Measurements from ENCODE around the gene CLEC7A.

CLEC7A gene

DNA sequence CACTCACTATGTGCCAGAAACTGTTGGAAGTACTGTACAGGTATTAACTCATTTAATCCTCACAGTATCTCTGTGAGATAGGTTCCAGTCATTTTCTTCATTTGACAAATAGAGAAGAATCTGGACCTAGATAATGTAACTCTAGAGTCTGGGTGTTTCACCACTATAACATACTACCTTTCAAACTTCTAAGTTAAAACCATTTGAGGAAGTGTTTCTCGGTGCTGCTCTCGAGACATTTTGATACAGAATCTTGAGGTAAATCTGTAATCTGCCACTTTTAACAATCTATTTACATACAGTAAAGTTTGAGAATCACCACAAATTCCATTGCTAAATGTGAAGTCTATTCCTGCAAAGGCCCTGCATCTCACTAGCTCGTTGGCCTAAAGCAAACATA lies 33.1 kb upstream of the CLEC7A start:
- Histone ChIP-seq H3K4me1 (ENCODE audit: control insufficient read depth, insufficient read depth, low read length) (no peaks in the 10 kb centered on the region), H3K27ac (ENCODE audit: low read length) (no peak overlapping the region), H3K9me3 (ENCODE audit: control insufficient read depth in 2 of 2, low read length in 2 of 2) (no peaks in the 10 kb centered on the region)

DNA sequence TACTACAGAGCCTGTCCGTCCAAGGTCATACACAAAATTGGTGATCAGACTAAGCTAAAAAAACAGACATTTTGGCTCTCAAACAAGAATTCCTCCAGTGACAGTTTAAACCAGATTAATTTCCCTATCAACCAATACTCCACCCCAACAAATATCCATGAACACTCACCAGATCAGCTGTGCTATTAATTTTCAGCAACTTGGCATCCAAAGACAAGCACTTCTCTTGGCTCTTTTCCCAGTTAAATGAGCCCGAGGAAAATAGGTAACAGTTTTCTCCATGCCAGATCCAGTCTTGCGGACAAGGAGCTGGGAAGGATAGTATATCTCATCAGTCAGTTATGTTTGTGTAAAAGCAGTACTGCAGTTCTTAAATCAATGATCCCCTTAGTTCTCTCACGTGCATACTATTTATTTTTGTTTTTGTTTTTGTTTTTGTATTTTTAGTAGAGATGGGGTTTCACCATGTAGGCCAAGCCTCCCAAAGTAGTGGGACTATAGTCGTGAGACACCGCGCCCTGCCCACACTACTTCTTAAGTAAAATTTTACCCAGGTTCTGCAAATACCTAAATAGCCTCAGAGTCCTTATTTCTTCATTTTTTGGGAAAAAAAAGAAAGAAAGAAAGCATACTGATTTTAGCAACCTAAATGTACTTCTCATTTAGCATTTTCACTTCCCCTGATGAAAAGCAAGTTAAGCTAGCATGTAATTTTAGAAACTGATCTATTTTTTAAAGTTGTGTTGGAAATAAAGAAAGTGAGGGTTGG lies 30.8 kb upstream of the CLEC7A start:
- Histone ChIP-seq H3K9me3 (ENCODE audit: control insufficient read depth in 2 of 2, low read length in 2 of 2) (no peaks in the 10 kb centered on the region), H3K27ac (ENCODE audit: low read length) (no peak overlapping the region), H3K27me3 (ENCODE audit: control insufficient read depth in 1 of 2, insufficient read depth in 2 of 2, low read length in 2 of 2) (no peaks in the 10 kb centered on the region), H3K36me3 (ENCODE audit: control insufficient read depth in 2 of 2, insufficient read depth in 2 of 2, low read length in 2 of 2) (no peaks in the 10 kb centered on the region), H3K9ac (ENCODE audit: low read length in 2 of 2) (no peak overlapping the region), H3K4me1 (ENCODE audit: control insufficient read depth, insufficient read depth, low read length) (no peaks in the 10 kb centered on the region), H3K4me3 (ENCODE audit: low read length in 2 of 2) (no peak overlapping the region)

More for the DNA sequence above, 33.1 kb upstream of the CLEC7A start:
- H3K27me3 ChIP-seq (ENCODE audit: control insufficient read depth in 1 of 2, insufficient read depth in 2 of 2, low read length in 2 of 2): no peaks in the 10 kb centered on the region
- H3K36me3 ChIP-seq (ENCODE audit: control insufficient read depth in 2 of 2, insufficient read depth in 2 of 2, low read length in 2 of 2): no peaks in the 10 kb centered on the region
- H3K9ac ChIP-seq (ENCODE audit: low read length in 2 of 2): no peak overlapping the region
- no peak overlapping the region for H3K4me3 ChIP-seq (ENCODE audit: low read length in 2 of 2)

DNA sequence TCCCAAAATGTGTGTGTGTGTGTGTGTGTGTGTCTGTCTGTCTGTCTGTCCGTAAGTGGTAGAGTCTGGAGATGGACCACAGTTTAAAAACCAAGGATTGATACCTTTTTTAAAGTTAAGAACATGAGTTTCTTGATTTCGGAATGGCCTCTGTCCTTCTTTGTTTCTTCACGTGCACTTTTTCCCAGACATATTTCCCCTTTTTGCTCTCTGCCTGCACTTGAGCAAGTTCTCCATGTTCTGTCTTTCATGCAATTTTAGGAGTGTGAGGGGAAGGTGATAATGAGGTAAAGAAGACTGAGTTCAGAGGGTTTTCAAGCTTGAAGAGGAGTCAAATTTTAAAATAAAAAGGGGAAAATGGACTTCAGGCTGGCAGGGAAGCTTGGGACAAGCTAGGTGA lies 29.3 kb upstream of the CLEC7A start:
- no peaks in the 10 kb centered on the region for H3K36me3 ChIP-seq (ENCODE audit: control insufficient read depth in 2 of 2, insufficient read depth in 2 of 2, low read length in 2 of 2)
- H3K27me3 ChIP-seq (ENCODE audit: control insufficient read depth in 1 of 2, insufficient read depth in 2 of 2, low read length in 2 of 2): no peaks in the 10 kb centered on the region
- H3K9me3 ChIP-seq (ENCODE audit: control insufficient read depth in 2 of 2, low read length in 2 of 2): no peaks in the 10 kb centered on the region
- no peak overlapping the region for H3K4me3 ChIP-seq (ENCODE audit: low read length in 2 of 2)
- no peak overlapping the region for H3K9ac ChIP-seq (ENCODE audit: low read length in 2 of 2)
- no peaks in the 10 kb centered on the region for H3K4me1 ChIP-seq (ENCODE audit: control insufficient read depth, insufficient read depth, low read length)
- H3K27ac ChIP-seq (ENCODE audit: low read length): no peak overlapping the region

DNA sequence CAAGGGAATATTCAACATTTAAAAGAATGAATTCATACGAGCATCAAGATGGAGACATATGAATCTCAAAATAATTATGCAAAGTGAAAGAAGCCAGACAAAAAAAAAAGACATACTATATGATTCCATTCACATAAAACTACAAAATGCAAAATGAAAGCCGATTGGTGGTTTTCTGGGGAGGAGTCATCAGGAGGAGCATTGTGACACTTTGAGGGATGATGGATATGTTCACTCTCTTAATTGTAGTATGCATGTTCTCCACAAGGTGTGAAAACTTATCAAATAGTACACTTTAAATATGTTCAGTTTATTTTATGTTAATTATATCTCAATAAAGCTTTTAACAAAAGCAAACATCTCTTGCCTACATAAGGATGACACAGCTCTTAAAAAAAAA lies 28.4 kb upstream of the CLEC7A start:
- H3K9ac ChIP-seq (ENCODE audit: low read length in 2 of 2): no peak overlapping the region

DNA sequence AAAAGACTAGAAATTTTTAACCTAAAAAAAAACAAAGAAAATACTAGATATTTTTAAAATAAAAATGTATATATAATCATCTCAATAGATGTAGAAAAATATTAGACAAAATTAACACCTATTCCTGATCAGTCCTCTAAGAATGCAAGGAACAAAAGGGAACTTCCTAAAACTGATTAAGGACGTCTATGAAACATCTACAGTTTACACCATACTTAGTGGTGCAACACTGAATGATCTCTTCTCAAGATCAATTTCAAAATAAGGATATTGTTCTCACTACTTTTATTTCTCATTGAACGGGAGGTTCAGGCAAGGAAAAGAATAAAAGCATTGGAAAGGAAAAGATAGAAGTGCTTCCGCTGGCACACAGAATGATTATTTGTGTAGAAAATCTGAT lies 26.0 kb upstream of the CLEC7A start:
- H3K9ac ChIP-seq (ENCODE audit: low read length in 2 of 2): no peak overlapping the region
- peaks cover 7% of the 10 kb centered on the region for H3K4me1 ChIP-seq (ENCODE audit: control insufficient read depth, insufficient read depth, low read length)
- no peak overlapping the region for H3K27ac ChIP-seq (ENCODE audit: low read length)
- H3K27me3 ChIP-seq (ENCODE audit: control insufficient read depth in 1 of 2, insufficient read depth in 2 of 2, low read length in 2 of 2): no peaks in the 10 kb centered on the region
- H3K4me3 ChIP-seq (ENCODE audit: low read length in 2 of 2): no peak overlapping the region
- no peaks in the 10 kb centered on the region for H3K36me3 ChIP-seq (ENCODE audit: control insufficient read depth in 2 of 2, insufficient read depth in 2 of 2, low read length in 2 of 2)
- H3K9me3 ChIP-seq (ENCODE audit: control insufficient read depth in 2 of 2, low read length in 2 of 2): no peaks in the 10 kb centered on the region

More for the DNA sequence above, 28.4 kb upstream of the CLEC7A start:
- H3K27ac ChIP-seq (ENCODE audit: low read length): no peak overlapping the region
- H3K4me1 ChIP-seq (ENCODE audit: control insufficient read depth, insufficient read depth, low read length): peaks cover 7% of the 10 kb centered on the region
- H3K4me3 ChIP-seq (ENCODE audit: low read length in 2 of 2): no peak overlapping the region
- H3K36me3 ChIP-seq (ENCODE audit: control insufficient read depth in 2 of 2, insufficient read depth in 2 of 2, low read length in 2 of 2): no peaks in the 10 kb centered on the region
- H3K27me3 ChIP-seq (ENCODE audit: control insufficient read depth in 1 of 2, insufficient read depth in 2 of 2, low read length in 2 of 2): no peaks in the 10 kb centered on the region
- no peaks in the 10 kb centered on the region for H3K9me3 ChIP-seq (ENCODE audit: control insufficient read depth in 2 of 2, low read length in 2 of 2)

DNA sequence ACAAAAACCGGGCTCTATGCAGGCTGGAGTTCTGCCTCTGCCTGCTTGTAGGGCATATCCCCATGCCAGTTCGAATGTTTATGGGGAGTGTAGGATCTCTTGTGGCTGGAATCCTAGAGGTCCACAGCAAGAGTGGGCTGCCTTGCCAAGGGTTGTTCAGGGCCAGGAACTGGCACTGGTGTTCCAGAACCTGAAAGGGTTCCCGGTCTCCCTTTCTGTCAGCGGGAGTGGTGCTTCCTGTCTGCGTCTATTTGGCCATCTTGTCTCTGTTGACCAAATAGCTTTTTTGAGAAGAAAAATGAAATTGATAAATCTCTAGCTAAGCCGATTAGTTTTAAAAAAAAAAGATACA lies 24.1 kb upstream of the CLEC7A start:
- no peak overlapping the region for H3K27ac ChIP-seq (ENCODE audit: low read length)
- H3K9me3 ChIP-seq (ENCODE audit: control insufficient read depth in 2 of 2, low read length in 2 of 2): no peaks in the 10 kb centered on the region
- no peaks in the 10 kb centered on the region for H3K36me3 ChIP-seq (ENCODE audit: control insufficient read depth in 2 of 2, insufficient read depth in 2 of 2, low read length in 2 of 2)
- peaks cover 7% of the 10 kb centered on the region for H3K4me1 ChIP-seq (ENCODE audit: control insufficient read depth, insufficient read depth, low read length)
- peak overlapping the region; percentile 62 to 81 for H3K4me3 ChIP-seq (ENCODE audit: low read length in 2 of 2)
- no peaks in the 10 kb centered on the region for H3K27me3 ChIP-seq (ENCODE audit: control insufficient read depth in 1 of 2, insufficient read depth in 2 of 2, low read length in 2 of 2)
- H3K9ac ChIP-seq (ENCODE audit: low read length in 2 of 2): peak overlapping the region; percentile 59 to 74

DNA sequence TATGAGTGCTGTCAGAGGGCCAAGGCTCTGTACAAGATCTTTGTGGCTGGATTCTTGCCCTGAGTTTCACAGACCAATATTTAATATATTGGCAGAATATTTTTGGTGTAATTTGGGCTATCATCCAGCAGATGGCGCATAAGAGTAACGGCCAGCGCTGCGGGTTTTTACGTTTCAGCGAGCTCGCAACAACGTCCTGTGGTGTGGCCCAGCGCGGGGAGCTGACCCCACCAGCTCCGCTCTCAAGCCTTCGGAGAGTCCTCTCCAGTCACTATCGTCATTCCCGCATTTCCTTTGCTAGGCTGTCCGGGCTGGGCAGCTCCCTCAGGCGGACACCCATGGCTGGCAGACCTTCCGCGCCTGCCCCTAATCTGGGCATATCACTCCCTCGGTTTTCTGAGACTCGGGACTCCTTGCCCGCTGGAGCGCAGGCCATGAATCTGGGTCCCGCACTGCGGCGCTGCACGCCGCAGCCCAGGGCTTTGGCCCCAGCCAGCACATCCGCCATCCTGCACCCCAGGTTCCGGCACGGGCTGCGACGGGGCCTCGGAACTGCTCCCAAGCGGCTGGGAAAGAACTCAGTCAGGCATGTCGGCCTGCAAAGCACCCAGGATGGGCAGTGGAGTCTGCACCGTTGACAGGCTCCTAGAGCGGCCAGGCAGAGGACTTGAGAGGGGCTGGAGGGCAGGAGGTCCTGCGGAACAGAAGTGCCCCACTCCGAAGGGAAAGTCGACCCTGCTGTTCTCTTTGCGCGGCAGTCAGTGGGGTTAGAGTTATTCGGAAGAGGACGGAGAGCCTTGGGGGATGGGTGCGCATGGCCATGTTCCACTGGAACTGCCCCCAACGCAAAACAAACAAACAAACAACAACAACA lies 23.5 kb upstream of the CLEC7A start:
- H3K27ac ChIP-seq (ENCODE audit: low read length): peak overlapping the region; percentile 70
- no peaks in the 10 kb centered on the region for H3K9me3 ChIP-seq (ENCODE audit: control insufficient read depth in 2 of 2, low read length in 2 of 2)
- H3K4me3 ChIP-seq (ENCODE audit: low read length in 2 of 2): peak overlapping the region; percentile 62 to 81
- no peaks in the 10 kb centered on the region for H3K36me3 ChIP-seq (ENCODE audit: control insufficient read depth in 2 of 2, insufficient read depth in 2 of 2, low read length in 2 of 2)
- H3K9ac ChIP-seq (ENCODE audit: low read length in 2 of 2): peak overlapping the region; percentile 59 to 74
- peaks cover 7% of the 10 kb centered on the region for H3K4me1 ChIP-seq (ENCODE audit: control insufficient read depth, insufficient read depth, low read length)
- no peaks in the 10 kb centered on the region for H3K27me3 ChIP-seq (ENCODE audit: control insufficient read depth in 1 of 2, insufficient read depth in 2 of 2, low read length in 2 of 2)

DNA sequence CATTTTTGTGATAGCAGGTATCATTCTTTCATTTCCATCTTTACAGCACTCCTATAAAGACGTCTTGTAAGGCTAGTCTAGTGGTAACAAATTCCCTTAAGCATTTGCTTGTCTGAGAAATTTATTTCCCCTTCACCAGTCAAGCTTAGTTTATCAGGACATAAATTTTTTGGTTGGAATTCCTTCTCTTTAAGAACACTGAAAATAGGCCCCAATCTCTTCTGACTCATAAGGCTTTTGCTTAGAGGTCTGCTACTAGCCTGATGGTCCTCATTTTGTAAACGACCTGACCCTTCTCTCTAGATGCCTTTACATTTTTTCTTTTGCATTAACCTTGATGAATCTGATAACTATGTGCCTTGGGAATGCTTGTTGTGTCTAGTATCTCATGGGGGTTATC lies 21.6 kb upstream of the CLEC7A start:
- Histone ChIP-seq H3K27me3 (ENCODE audit: control insufficient read depth in 1 of 2, insufficient read depth in 2 of 2, low read length in 2 of 2) (no peaks in the 10 kb centered on the region), H3K4me3 (ENCODE audit: low read length in 2 of 2) (no peak overlapping the region), H3K27ac (ENCODE audit: low read length) (no peak overlapping the region), H3K9me3 (ENCODE audit: control insufficient read depth in 2 of 2, low read length in 2 of 2) (no peaks in the 10 kb centered on the region), H3K9ac (ENCODE audit: low read length in 2 of 2) (no peak overlapping the region), H3K36me3 (ENCODE audit: control insufficient read depth in 2 of 2, insufficient read depth in 2 of 2, low read length in 2 of 2) (no peaks in the 10 kb centered on the region), H3K4me1 (ENCODE audit: control insufficient read depth, insufficient read depth, low read length) (peaks cover 7% of the 10 kb centered on the region)

DNA sequence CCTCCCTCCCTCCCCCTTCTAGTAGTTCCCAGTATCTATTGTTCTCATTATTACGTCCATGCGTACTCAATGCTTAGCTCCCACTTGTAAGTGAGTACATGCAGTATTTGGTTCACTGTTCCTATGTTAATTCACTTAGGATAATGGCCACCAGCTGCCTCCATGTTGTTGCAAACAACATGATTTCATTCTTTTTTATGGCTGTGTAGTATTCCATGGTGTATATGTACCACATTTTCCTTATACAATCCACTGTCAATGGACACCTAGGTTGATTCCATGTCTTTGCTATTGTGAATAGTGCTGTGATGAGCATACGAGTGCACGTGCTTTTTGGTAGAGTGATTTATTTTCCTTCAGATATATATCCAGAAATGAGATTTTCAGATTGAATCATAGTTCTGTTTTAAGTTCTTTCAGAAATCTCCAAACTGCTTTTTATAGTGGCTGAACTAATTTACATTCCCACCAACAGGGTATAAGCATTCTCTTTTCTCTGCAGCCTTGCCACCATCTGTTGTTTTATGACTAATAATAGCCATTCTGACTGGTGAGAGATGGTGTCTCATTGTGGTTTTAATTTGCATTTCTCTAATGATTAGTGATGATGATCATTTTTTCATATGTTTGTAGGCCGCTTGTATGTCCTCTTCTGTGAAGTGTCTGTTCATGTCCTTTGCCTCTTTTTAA lies 17.9 kb upstream of the CLEC7A start:
- H3K27ac ChIP-seq (ENCODE audit: low read length): no peak overlapping the region
- H3K27me3 ChIP-seq (ENCODE audit: control insufficient read depth in 1 of 2, insufficient read depth in 2 of 2, low read length in 2 of 2): no peaks in the 10 kb centered on the region
- H3K4me1 ChIP-seq (ENCODE audit: control insufficient read depth, insufficient read depth, low read length): no peaks in the 10 kb centered on the region
- no peak overlapping the region for H3K4me3 ChIP-seq (ENCODE audit: low read length in 2 of 2)
- no peaks in the 10 kb centered on the region for H3K9me3 ChIP-seq (ENCODE audit: control insufficient read depth in 2 of 2, low read length in 2 of 2)
- H3K36me3 ChIP-seq (ENCODE audit: control insufficient read depth in 2 of 2, insufficient read depth in 2 of 2, low read length in 2 of 2): no peaks in the 10 kb centered on the region
- H3K9ac ChIP-seq (ENCODE audit: low read length in 2 of 2): no peak overlapping the region

DNA sequence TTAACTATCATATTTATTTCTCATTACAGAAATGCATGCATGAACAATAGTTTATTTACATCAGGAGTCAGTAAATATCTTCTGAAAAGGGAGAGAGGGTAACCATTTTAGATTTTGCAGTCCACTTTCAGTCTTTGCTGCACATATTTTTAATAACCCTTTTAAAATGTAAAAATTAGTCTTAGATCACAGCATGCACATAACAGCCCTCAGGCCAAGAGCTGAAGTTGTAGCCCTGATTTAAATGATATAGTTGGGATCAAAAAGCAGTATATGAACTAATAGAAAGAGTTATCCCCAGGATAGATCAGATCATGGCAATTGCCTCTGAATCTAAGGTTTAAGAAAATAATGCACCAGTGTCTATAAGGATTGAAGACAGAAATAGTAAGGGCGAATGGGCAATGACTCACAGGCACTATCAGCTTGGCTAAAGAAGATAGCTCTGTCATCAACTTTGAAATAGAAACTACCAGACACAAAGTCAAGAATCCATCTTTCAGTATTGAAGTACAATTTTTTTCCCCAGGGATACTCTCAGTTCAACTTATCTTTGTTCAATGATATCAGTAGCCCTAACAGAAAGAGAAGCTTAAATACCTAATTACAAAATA lies 13.1 kb upstream of the CLEC7A start:
- no peaks in the 10 kb centered on the region for H3K4me1 ChIP-seq (ENCODE audit: control insufficient read depth, insufficient read depth, low read length)
- no peak overlapping the region for H3K9ac ChIP-seq (ENCODE audit: low read length in 2 of 2)
- no peaks in the 10 kb centered on the region for H3K36me3 ChIP-seq (ENCODE audit: control insufficient read depth in 2 of 2, insufficient read depth in 2 of 2, low read length in 2 of 2)
- H3K27me3 ChIP-seq (ENCODE audit: control insufficient read depth in 1 of 2, insufficient read depth in 2 of 2, low read length in 2 of 2): no peaks in the 10 kb centered on the region
- no peak overlapping the region for H3K27ac ChIP-seq (ENCODE audit: low read length)
- H3K4me3 ChIP-seq (ENCODE audit: low read length in 2 of 2): no peak overlapping the region
- H3K9me3 ChIP-seq (ENCODE audit: control insufficient read depth in 2 of 2, low read length in 2 of 2): no peaks in the 10 kb centered on the region
